Frontal cortex (tissue), 4 donors: ENCODE results near the gene CUBN. TPM values are rescaled to one million over a fixed set of nuclear protein-coding genes. Genes with fewer than 3 reads are reported as not detected.

ENCODE experiments used
- DNase-seq, 2 donors: peaks; one replicate each; pipeline ENCODE4 v3.0.0; 2012; ENCODE audit warnings: low spot score in 2 of 2
- FAIRE-seq: peaks from 2 replicates; lab custom pipeline; 2012; peaks lifted over from hg19 to GRCh38; lab: Jason Lieb, UNC
- total RNA-seq: library from RNA; depleted of rRNA; stranded (reverse); fragments of >200 nt; gene quantifications from one replicate; pipeline ENCODE4 v1.2.3, GENCODE V29; 2014
- donor health status: control.
- donor health status: control.
- donor health status: control.

Gene CUBN
- total RNA-seq, 1 donor from 2014 or later, result 1.2 TPM

DNA sequence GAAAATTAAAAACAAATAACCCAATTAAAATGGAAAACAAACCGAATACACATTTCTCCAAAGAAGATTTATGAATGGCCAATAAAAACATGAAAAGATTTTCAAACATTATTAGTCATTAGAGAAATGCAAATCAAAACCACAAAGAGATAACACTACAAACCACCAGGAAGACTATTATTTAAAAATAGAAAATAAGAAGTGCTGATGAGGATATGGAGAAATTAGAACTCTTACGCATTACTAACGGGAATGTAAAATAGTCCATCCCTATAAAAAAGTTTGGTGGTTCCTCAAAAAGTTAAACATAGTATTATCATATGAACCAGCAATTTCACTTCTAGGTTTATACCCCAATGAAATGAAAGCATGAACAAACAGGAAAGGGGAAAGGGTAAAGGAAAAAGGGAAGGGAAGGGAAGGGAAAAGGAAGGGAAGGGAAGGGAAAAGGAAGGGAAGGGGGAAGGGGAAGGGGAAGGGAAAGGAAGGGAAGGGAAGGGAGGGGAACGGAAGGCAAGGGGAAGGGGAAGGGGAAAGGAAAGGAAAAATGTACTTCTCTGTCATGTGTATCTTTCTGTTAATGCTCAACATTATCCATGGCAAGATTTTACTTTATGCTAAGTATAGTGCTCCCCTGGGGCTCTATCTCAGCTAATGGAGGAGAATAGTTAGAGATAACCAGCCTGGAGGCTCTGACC lies 187.1 kb downstream of the CUBN start:
- DNase-seq (no peak), FAIRE-seq (no peak)

- FAIRE-seq, result no peak
- no peak for DNase-seq
These were observed 187.7 kb downstream of the CUBN start for GRCh38 chr10:16941870-16942269.

DNA sequence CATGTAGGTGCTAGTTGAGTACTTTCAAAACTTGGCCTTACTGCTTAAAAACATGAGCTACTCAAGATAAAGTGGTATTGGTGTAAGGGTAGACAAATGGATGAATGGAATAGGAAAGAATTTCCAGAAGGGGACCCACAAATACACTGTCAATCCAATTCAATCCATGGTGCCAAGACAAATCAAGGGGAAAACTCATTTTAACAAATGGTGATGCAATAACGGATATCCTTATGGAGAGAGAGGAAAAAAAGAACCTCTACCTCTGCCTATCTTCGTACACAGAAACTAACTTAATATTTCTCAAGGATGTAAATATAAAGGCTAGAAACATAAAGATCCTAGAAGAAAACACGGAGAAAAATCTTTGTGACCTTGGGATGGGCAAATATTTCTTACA lies 188.5 kb downstream of the CUBN start:
- DNase-seq, result no peak
- FAIRE-seq, result no peak

GRCh38 chr10:16938952-16939351 lies 190.7 kb downstream of the CUBN start:
- FAIRE-seq (no peak), DNase-seq (no peak)

GRCh38 chr10:16934461-16934860 lies 195.2 kb downstream of the CUBN start:
- FAIRE-seq (no peak), DNase-seq (no peak)

DNA sequence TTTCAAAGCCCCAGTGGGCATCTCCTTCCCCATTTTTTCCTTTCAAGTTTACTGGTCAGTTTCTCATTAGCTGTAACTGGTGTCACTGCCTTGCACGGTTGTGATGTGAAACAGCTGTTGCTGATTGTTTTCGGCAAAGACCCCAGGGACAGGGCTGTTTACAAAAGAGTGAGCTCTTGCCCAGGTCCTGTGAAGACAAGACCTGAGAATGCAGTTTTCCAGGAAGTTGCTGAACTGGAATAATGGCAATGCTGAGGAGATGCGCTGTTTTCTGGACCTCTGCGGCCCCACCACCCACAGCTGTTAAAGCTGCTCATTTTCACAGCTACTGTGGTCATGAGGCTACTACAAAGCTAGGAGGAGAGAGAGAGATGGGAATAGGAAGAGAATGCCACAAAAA lies 195.8 kb downstream of the CUBN start:
- no peak for FAIRE-seq

DNA sequence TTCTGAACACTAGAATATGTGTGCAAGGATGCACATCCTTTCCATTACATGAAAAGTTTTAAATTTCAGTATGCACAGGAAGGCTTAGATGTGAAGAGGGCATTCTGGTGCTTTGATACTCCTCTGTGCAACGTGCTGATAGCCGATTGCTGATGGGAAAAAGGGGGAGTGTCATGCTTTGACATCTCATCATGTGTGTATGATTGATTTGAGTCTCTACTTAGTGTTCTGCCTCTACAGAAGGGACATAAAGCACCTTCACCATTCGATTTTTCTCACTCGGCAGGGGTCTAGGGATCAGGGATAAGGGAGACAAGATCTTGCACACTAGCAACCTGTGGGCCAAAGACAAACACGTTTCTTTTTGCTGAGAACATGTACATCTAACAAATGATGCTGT lies 197.7 kb downstream of the CUBN start:
- FAIRE-seq (no peak), DNase-seq (no peak)

More for the DNA sequence above, 195.8 kb downstream of the CUBN start:
- no peak for DNase-seq

DNA sequence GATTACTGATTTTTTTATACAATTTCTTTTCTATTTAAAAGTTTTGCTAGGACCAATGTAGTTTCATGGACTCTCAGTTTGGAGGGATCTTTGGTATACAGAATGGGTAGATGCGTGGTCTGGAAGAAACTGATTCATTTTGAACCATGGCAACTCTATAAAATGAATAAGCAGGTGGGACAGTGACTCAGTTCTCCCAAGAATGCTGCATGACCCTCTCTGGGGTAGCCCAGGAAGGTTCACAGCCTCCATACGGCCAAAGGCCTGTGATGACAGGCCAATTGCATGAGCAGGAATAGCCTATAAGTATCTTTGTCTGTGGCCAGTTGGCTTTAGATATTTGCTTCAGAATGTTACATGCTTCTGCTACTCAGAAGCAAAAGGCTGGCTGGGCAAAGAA lies 199.1 kb downstream of the CUBN start:
- FAIRE-seq (no peak), DNase-seq (no peak)

DNA sequence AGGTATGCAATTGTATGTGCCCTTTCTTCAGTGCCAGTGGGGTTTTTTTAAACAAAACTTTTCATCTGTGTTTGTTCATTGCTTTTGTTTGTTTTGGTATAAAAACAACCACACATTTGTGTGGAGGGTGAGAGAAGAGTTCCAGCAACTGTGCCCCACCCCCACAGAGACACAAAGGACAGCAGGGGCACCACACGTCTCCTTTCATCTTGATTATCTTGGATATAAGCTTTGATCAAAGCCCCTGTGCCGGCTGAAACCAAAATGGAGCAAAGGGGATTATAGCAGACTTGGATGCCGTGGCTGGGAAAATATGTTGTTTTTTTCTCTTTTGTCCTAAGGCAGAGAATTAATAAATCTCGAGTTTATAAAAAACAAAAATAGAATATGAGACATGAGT lies 200.5 kb downstream of the CUBN start:
- FAIRE-seq, result no peak
- no peak for DNase-seq

GRCh38 chr10:16927546-16927945 lies 202.1 kb downstream of the CUBN start:
- FAIRE-seq (no peak), DNase-seq (no peak)

DNA sequence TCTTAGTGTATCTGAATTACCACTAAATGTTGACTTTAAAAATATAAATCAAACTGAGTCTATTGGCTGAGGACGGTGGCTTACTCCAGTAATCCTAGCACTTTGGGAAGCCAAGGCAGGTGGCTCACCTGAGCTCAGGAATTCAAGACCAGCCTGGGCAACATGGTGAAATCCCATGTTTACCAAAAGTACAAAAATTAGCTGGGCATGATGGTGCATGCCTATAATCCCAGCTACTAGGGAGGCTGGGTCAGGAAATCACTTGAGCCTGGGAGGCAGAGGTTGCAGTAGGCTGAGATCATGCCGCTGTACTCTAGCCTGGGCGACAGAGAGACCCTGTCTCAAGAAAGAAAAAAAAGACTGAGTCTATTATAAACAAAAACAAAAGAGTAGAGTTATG lies 205.9 kb downstream of the CUBN start:
- DNase-seq (no peak), FAIRE-seq (no peak)

DNA sequence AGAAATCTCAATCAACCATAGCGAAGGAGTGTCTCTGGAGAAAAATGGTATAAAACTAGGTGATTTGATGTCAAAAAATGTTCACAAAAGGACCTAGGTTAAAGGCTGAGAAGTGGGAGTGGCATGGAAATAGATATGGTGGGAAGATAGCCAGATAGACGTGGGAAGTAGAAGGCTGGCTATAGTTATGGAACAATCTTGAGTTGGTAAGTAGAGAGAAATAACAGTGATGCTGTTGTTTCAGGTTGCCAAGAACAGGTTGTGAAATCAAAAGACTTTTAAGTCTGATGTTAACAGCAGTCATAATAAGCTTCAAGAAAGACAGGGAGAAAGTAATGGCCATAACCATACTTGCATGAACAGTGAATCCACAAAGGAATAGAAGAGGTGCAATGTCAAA lies 206.3 kb downstream of the CUBN start:
- FAIRE-seq (no peak), DNase-seq (no peak)

DNA sequence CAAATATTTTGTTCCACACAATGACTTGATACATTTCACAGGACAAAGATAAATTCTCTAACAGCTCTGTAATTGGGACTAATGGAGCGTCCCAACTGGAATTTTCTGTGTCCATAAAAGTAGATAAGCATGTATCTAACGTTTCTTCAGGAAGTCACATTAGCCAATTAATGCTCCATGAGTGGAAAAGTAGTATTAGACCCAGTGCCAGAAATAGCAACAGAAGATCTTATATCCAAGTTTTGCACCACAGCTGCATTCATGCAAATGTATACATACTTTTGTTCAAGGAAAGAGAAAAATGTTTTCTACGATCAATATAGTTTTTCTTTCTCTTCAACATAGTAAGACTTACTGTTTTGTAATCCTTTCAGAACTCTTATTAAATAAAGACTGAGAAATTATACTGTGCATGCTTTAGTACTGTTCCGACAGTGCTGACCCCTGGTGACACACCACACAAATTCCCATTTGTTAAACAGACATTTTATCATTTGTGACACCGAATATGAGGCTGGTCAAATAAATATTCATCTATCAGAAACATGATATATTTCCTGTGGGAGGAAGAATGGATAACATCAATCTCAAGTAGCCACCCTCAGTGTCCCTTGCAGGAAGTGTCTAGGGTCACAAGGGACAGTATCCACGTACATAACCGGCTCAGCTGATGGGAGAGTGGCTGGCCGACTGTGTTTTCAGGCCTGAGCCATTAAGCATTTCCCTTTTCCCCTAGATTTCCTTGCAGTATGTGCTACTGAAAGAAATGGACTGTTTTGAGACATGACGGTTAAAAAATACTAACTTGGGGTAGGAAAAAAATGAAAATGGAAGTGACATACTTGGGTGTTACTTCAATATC lies 210.3 kb downstream of the CUBN start:
- no peak for DNase-seq
- no peak for FAIRE-seq

DNA sequence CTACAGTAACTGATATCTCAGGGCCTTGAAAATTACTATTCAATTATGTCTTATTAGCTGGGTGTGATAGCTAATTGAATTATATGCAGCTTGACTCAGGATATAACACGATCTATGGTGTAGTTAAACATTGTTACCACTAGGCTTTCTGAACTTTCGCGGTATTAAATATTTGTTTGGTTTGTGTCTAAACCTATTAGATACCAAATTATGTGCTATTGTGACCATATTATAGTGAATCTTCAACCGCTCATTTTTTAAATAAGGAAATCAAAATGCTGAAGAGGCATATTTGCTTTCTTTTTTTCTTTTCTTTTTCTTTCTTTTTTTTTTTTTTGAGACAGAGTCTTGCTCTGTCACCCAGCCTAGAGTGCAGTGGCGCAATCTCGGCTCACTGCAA lies 213.1 kb downstream of the CUBN start:
- no peak for DNase-seq
- no peak for FAIRE-seq

DNA sequence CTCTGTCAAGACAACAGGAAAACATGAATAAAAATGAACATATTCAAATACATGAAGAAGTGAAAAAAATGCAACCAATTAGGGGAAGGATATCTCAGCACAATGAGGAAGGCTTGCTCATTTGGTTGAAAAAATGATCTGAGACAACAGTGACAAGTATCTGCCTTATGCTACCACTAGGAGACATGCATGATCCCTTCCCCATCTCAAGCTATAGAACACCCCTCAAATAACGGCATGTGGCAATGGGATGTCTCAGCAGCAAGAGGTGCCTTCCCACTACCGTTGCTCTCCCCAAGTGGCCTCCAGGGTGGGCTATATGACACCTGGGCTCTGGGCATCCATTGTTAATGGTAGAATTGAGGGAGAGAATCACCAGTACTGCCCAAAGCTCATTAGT lies 214.3 kb downstream of the CUBN start:
- no peak for DNase-seq
- no peak for FAIRE-seq

DNA sequence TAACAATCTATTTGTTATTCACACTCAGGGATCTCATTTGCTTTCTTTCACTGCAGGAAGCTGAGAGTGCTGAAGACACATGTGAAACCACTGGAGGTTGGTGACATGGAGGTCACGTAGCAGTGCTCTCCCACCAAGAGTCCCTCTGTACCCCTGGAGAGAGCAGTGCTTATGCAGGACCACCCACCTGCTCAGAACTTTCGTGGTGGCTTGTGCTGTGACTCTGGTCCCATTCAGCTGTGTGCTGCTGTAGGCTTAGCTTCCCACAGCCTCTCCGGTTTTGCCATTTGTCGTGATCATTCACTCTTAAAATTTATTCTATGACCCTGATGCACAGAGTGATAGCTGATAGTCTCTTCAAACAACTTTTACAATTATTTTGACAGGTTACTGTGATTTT lies 216.3 kb downstream of the CUBN start:
- FAIRE-seq (no peak), DNase-seq (no peak)

GRCh38 chr10:16910793-16911164 lies 218.8 kb downstream of the CUBN start:
- DNase-seq, result no peak
- FAIRE-seq, result no peak

DNA sequence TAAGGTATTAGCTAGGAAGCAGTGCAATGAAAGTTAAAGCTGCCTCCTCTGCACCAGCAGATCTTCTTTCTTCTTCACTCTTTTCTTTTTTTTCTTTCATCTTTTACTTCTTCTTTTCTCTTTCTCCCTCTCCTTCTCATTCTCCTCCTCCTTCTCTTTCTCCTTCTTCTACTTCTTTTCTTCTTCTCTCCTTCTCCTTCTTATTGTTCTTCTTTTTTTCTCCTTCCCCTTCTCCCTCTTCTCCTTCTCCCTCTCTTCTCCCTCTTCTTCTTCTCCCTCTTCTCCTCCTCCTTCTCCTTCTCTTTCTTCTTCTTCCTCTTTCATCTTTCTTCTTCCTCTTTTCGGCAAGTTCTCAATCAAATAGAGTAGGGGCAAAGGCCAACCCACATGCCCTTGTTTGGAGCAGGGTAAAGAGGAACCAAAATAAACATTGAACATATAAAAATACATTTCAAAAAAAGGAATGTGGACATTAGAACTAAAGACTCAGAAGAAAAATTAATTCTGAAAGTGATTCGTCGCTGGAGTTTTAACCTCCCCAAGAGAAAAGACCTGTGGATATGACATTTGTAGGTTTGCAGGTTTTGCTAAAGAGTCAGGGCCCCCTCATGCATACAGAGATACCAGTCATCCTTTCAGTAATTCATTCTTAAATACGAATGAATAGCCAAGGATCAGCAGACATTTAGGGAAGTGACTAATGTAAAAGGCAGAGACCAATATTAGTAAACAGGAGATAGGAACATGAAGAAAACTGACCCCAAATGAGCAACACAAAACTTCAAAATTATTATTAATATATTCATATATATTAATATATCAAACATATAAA lies 219.4 kb downstream of the CUBN start:
- no peak for FAIRE-seq
- DNase-seq, result no peak

- no peak for DNase-seq
- FAIRE-seq, result no peak
These were observed 220.3 kb downstream of the CUBN start for GRCh38 chr10:16909271-16909767.

GRCh38 chr10:16907687-16908086 lies 221.9 kb downstream of the CUBN start:
- no peak for FAIRE-seq
- DNase-seq, result no peak

- FAIRE-seq (no peak), DNase-seq (no peak)
These were observed 224.3 kb downstream of the CUBN start for GRCh38 chr10:16905320-16905719.
